ENCODE data around the gene ENDOU. TPM values are rescaled to one million over a fixed set of nuclear protein-coding genes. Genes with fewer than 3 reads are reported as not detected.

Gene ENDOU
- total RNA-seq, 1 experiment from 2014 or later, result not detected

GRCh38 chr12:47767216-47767724 is 42.0 kb upstream of the ENDOU start:
- POLR2A ChIA-PET, result interaction anchor here (0.7 to 5.8 kb wide), 4 partner anchors 10 to 53 kb away, joined by 3 to 38 read pairs (median 16); partner anchors contain the start of gene HDAC7
- H3K36me3 Mint-ChIP-seq (ENCODE audit: insufficient read depth, unreplicated experiment), result no peaks in the 10 kb centered on the region
- intact Hi-C loops (cut with micrococcal nuclease), result loop anchor here (1.0 kb wide), 2 partner anchors 25 to 52 kb away; no protein-coding TSS in a partner anchor
- DNase-seq (ENCODE audit: unreplicated experiment), result peak; percentile 82
- no peaks in the 10 kb centered on the region for H3K27me3 Mint-ChIP-seq (ENCODE audit: insufficient read depth, unreplicated experiment)
- peak; percentile 47 for TF ChIP-seq CTCF (IDR thresholded peaks at IDR 0.05; ENCODE audit: unreplicated experiment)
- no TSS peak for BruUV-seq (replicated peaks)
- no peaks in the 10 kb centered on the region for H3K9me3 Mint-ChIP-seq (ENCODE audit: unreplicated experiment)
- peak overlapping the region; percentile 57 for H3K27ac Mint-ChIP-seq (ENCODE audit: low read depth, unreplicated experiment)
- H3K4me3 Mint-ChIP-seq (ENCODE audit: unreplicated experiment), result no peak overlapping the region
- CTCF ChIA-PET, result interaction anchor here (0.6 to 38.2 kb wide), 17 partner anchors 10 to 386 kb away, joined by 3 to 843 read pairs (median 6); partner anchors contain the start of gene RAPGEF3
- peaks cover 23% of the 10 kb centered on the region for H3K4me1 Mint-ChIP-seq (ENCODE audit: insufficient read depth, unreplicated experiment)

- TF ChIP-seq CTCF (IDR thresholded peaks at IDR 0.05; ENCODE audit: unreplicated experiment), result no peak
- H3K27ac Mint-ChIP-seq (ENCODE audit: low read depth, unreplicated experiment), result no peak overlapping the region
- no peak overlapping the region for H3K4me3 Mint-ChIP-seq (ENCODE audit: unreplicated experiment)
- DNase-seq (ENCODE audit: unreplicated experiment), result no peak
- POLR2A ChIA-PET, result interaction anchor here (0.7 to 5.8 kb wide), 4 partner anchors 10 to 54 kb away, joined by 3 to 38 read pairs (median 12); partner anchors contain the start of gene HDAC7
- no peaks in the 10 kb centered on the region for H3K27me3 Mint-ChIP-seq (ENCODE audit: insufficient read depth, unreplicated experiment)
- H3K4me1 Mint-ChIP-seq (ENCODE audit: insufficient read depth, unreplicated experiment), result peaks cover 23% of the 10 kb centered on the region
- intact Hi-C loops (cut with micrococcal nuclease), result loop anchor here (1.0 kb wide), 2 partner anchors 24 to 51 kb away; no protein-coding TSS in a partner anchor
- CTCF ChIA-PET, result interaction anchor here (0.5 to 38.2 kb wide), 20 partner anchors 8 to 414 kb away, joined by 3 to 843 read pairs (median 4); partner anchors contain the start of genes RAPGEF3 and RPAP3
- H3K9me3 Mint-ChIP-seq (ENCODE audit: unreplicated experiment), result no peaks in the 10 kb centered on the region
- H3K36me3 Mint-ChIP-seq (ENCODE audit: insufficient read depth, unreplicated experiment), result no peaks in the 10 kb centered on the region
- no TSS peak for BruUV-seq (replicated peaks)
Measured at GRCh38 chr12:47766502-47767215, 41.4 kb upstream of the ENDOU start.

- TF ChIP-seq CTCF (IDR thresholded peaks at IDR 0.05; ENCODE audit: unreplicated experiment), result no peak
- Mint-ChIP-seq H3K4me1 (ENCODE audit: insufficient read depth, unreplicated experiment) (peaks cover 23% of the 10 kb centered on the region), H3K36me3 (ENCODE audit: insufficient read depth, unreplicated experiment) (peaks cover 6% of the 10 kb centered on the region), H3K27ac (ENCODE audit: low read depth, unreplicated experiment) (no peak overlapping the region), H3K4me3 (ENCODE audit: unreplicated experiment) (no peak overlapping the region), H3K27me3 (ENCODE audit: insufficient read depth, unreplicated experiment) (no peaks in the 10 kb centered on the region), H3K9me3 (ENCODE audit: unreplicated experiment) (no peaks in the 10 kb centered on the region)
- DNase-seq (ENCODE audit: unreplicated experiment), result peak; percentile 61
- CTCF ChIA-PET, result interaction anchor here (0.6 to 14.4 kb wide), 9 partner anchors 6 to 95 kb away, joined by 3 to 262 read pairs (median 6); partner anchors contain the start of gene SLC48A1
- intact Hi-C loops (cut with micrococcal nuclease), result no loop called here
- POLR2A ChIA-PET, result interaction anchor here (1.7 kb wide), 1 partner anchor 11 kb away, joined by 4 read pairs; no protein-coding TSS in a partner anchor
- BruUV-seq (replicated peaks), result no TSS peak
Measured at GRCh38 chr12:47763481-47764346, 38.4 kb upstream of the ENDOU start.
